T-helper 1 cell treated with Interleukin-12 subunit alpha and Interleukin-12 subunit beta and Interleukin-4 antibody, amounts not matched to agents 30 μg/mL and 1 μg/mL, for 36 hours (primary cell): Measurements from ENCODE around the gene EGFL6.
"Not testable (repeated sequence)": the region's sequence is repeated elsewhere in the genome, so short reads cannot be mapped to it uniquely, and the experiment has no call there.

Experiments
- H3K27ac Mint-ChIP-seq: one replicate; pipeline ENCODE4 v1.8.0; 2021; ENCODE audit warnings: mild to moderate bottlenecking, mixed read lengths
- H3K27me3 Mint-ChIP-seq: one replicate; pipeline ENCODE4 v1.8.0; 2021; ENCODE audit warnings: low read depth, mixed read lengths
- H3K36me3 Mint-ChIP-seq: one replicate; pipeline ENCODE4 v1.8.0; 2021; ENCODE audit warnings: low read depth, mixed read lengths
- H3K4me1 Mint-ChIP-seq: one replicate; pipeline ENCODE4 v1.8.0; 2021; ENCODE audit warnings: low read depth, mixed read lengths
- H3K4me3 Mint-ChIP-seq: one replicate; pipeline ENCODE4 v1.8.0; 2021; ENCODE audit warnings: mild to moderate bottlenecking, moderate library complexity, mixed read lengths
- H3K9me3 Mint-ChIP-seq: one replicate; pipeline ENCODE4 v1.8.0; 2021; ENCODE audit warnings: mixed read lengths

EGFL6 gene

DNA sequence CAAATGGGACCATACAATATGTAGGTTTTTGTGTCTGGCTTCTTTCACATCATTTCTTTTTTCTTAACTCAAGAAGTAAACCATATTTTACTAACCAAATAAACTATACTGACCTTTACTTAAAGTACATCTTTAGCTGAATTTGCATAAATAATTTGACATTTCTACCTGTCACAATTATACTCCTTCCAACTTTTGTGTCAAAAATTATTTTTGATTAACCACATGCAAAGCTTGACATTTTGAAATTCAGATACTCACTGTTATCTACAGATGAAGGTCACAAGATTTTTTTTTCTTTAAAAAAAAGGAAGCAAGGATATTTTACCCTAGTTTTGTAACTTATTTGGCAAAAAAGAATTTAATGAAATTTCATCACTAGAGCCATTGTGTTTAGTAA, 107.5 kb downstream of the EGFL6 start:
- H3K27ac Mint-ChIP-seq: no peak overlapping the region
- no peaks in the 10 kb centered on the region for H3K9me3 Mint-ChIP-seq
- no peak overlapping the region for H3K4me3 Mint-ChIP-seq
- no peaks in the 10 kb centered on the region for H3K27me3 Mint-ChIP-seq
- peaks cover 9% of the 10 kb centered on the region for H3K36me3 Mint-ChIP-seq
- H3K4me1 Mint-ChIP-seq: no peaks in the 10 kb centered on the region

DNA sequence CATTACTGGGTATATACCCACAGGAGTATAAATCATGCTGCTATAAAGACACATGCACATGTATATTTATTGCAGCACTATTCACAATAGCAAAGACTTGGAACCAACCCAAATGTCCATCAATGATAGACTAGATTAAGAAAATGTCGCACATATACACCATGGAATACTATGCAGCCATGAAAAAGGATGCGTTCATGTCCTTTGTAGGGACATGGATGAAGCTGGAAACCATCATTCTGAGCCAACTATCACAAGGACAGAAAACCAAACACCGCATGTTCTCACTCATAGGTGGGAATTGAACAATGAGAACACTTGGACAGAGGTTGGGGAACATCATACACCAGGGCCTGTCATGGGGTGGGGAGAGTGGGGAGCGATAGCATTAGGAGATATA, 110.3 kb downstream of the EGFL6 start:
- H3K9me3 Mint-ChIP-seq, H3K27ac Mint-ChIP-seq, H3K4me3 Mint-ChIP-seq, H3K4me1 Mint-ChIP-seq, H3K36me3 Mint-ChIP-seq, H3K27me3 Mint-ChIP-seq: not testable (repeated sequence)

DNA sequence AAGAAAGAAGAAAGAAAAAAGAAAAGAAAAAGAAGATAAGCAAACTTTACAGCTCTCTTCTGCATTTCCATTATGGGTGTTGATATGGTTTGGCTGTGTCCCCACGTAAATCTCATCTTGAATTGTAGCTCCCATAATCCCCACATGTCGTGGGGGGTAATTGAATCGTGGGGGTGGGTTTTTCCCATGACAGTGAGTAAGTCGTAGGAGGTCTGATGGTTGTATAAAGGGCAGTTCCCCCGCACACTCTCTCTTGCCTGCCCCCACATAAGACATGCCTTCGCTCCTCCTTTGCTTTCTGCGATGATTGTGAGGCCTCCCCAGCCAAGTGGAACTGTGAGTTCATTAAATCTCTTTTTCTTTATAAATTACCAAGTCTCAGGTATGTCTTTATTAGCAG, 112.2 kb downstream of the EGFL6 start:
- Mint-ChIP-seq H3K9me3 (no peaks in the 10 kb centered on the region), H3K4me1 (no peaks in the 10 kb centered on the region), H3K27me3 (no peaks in the 10 kb centered on the region), H3K4me3 (no peak overlapping the region), H3K36me3 (peaks cover 3% of the 10 kb centered on the region), H3K27ac (no peak overlapping the region)
